Measurements from ENCODE around the gene RFC4. TPM values are rescaled to one million over a fixed set of nuclear protein-coding genes. Genes with fewer than 3 reads are reported as not detected.

The RFC4 gene
- total RNA-seq, 1 experiment from 2014 or later: 74.0 TPM

GRCh38 chr3:186790261-186790981, 15.9 kb downstream of the RFC4 start:
- in situ Hi-C loops (cut with HindIII; ENCODE audit: low pct_unique_long_range_greater_than_20kb, low sequenced_read_pairs): no loop called here
- DNase-seq (ENCODE audit: low read depth): no peak

GRCh38 chr3:186789554-186790260, 16.6 kb downstream of the RFC4 start:
- in situ Hi-C loops (cut with HindIII; ENCODE audit: low pct_unique_long_range_greater_than_20kb, low sequenced_read_pairs): no loop called here
- DNase-seq (ENCODE audit: low read depth): peak; percentile 35

GRCh38 chr3:186788482-186789370, 17.6 kb downstream of the RFC4 start:
- peak; percentile 23 for DNase-seq (ENCODE audit: low read depth)
- in situ Hi-C loops (cut with HindIII; ENCODE audit: low pct_unique_long_range_greater_than_20kb, low sequenced_read_pairs): no loop called here

- in situ Hi-C loops (cut with HindIII; ENCODE audit: low pct_unique_long_range_greater_than_20kb, low sequenced_read_pairs): no loop called here
- DNase-seq (ENCODE audit: low read depth): no peak
These were observed 18.4 kb downstream of the RFC4 start for GRCh38 chr3:186787642-186788481.

GRCh38 chr3:186786922-186787321, 19.4 kb downstream of the RFC4 start:
- DNase-seq (ENCODE audit: low read depth): no peak
- in situ Hi-C loops (cut with HindIII; ENCODE audit: low pct_unique_long_range_greater_than_20kb, low sequenced_read_pairs): no loop called here

GRCh38 chr3:186785495-186786018, 20.7 kb downstream of the RFC4 start:
- in situ Hi-C loops (cut with HindIII; ENCODE audit: low pct_unique_long_range_greater_than_20kb, low sequenced_read_pairs): no loop called here
- DNase-seq (ENCODE audit: low read depth): no peak

GRCh38 chr3:186784820-186785494, 21.3 kb downstream of the RFC4 start:
- in situ Hi-C loops (cut with HindIII; ENCODE audit: low pct_unique_long_range_greater_than_20kb, low sequenced_read_pairs): no loop called here
- no peak for DNase-seq (ENCODE audit: low read depth)

GRCh38 chr3:186783731-186784515, 22.4 kb downstream of the RFC4 start:
- peak; percentile 67 for DNase-seq (ENCODE audit: low read depth)
- in situ Hi-C loops (cut with HindIII; ENCODE audit: low pct_unique_long_range_greater_than_20kb, low sequenced_read_pairs): no loop called here

GRCh38 chr3:186783058-186783730, 23.1 kb downstream of the RFC4 start, which contains the start of gene EIF4A2:
EIF4A2 (plus strand) TSS chr3:186783577; CDS start chr3:186783611, 34 bp downstream.
- peak; percentile 86 for DNase-seq (ENCODE audit: low read depth)

GRCh38 chr3:186782542-186783057, 23.7 kb downstream of the RFC4 start:
- DNase-seq (ENCODE audit: low read depth): no peak

More at GRCh38 chr3:186783058-186783730, 23.1 kb downstream of the RFC4 start, which contains the start of gene EIF4A2:
- in situ Hi-C loops (cut with HindIII; ENCODE audit: low pct_unique_long_range_greater_than_20kb, low sequenced_read_pairs): no loop called here

GRCh38 chr3:186779204-186779603, 27.1 kb downstream of the RFC4 start:
- in situ Hi-C loops (cut with HindIII; ENCODE audit: low pct_unique_long_range_greater_than_20kb, low sequenced_read_pairs): no loop called here
- no peak for DNase-seq (ENCODE audit: low read depth)

More at GRCh38 chr3:186782542-186783057, 23.7 kb downstream of the RFC4 start:
- in situ Hi-C loops (cut with HindIII; ENCODE audit: low pct_unique_long_range_greater_than_20kb, low sequenced_read_pairs): no loop called here

GRCh38 chr3:186775999-186776398, 30.3 kb downstream of the RFC4 start:
- no peak for DNase-seq (ENCODE audit: low read depth)
- in situ Hi-C loops (cut with HindIII; ENCODE audit: low pct_unique_long_range_greater_than_20kb, low sequenced_read_pairs): no loop called here

GRCh38 chr3:186772701-186773417, 33.4 kb downstream of the RFC4 start:
- in situ Hi-C loops (cut with HindIII; ENCODE audit: low pct_unique_long_range_greater_than_20kb, low sequenced_read_pairs): no loop called here
- no peak for DNase-seq (ENCODE audit: low read depth)

GRCh38 chr3:186772281-186772694, 34.0 kb downstream of the RFC4 start:
- in situ Hi-C loops (cut with HindIII; ENCODE audit: low pct_unique_long_range_greater_than_20kb, low sequenced_read_pairs): no loop called here
- no peak for DNase-seq (ENCODE audit: low read depth)

- DNase-seq (ENCODE audit: low read depth): no peak
- in situ Hi-C loops (cut with HindIII; ENCODE audit: low pct_unique_long_range_greater_than_20kb, low sequenced_read_pairs): no loop called here
These were observed 45.3 kb downstream of the RFC4 start for GRCh38 chr3:186760897-186761447.
